ENCODE results near the gene SELENOW.
A peak's percentile ranks its signal among the peaks of the same experiment; 100 is the strongest.
"Not testable (repeated sequence)": the region's sequence is repeated elsewhere in the genome, so short reads cannot be mapped to it uniquely, and the experiment has no call there.

The SELENOW gene

DNA sequence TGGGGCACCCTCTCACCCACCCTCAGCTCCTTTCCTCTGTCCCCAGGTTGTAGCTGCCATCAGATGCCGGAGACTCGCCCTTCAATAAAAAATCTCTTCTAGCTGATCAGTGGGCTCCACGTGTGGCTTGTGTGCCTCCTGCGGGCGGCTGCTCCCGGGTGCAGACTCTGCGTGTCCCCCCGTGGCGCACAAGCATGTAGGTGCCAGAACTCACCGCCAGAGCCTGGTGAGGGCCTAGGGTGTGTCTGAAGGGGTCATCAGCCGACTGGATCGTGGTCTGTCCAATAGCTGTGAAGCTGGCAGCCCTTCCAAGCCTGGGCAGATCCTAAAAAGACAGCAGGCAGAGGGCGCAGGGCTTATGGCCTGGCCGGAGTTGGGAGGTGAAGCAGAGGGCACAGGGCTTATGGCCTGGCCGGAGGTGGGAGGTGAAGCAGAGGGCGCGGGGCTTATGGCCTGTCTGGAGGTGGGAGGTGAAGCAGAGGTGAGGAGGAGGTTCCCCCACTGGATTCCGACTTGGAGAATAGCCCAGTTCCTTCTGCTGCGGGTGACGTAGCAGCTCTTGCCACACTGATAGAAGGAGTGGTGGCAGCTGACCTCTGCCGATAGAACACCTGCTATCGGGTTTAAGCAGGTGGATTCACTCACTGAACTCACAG is 21.4 kb upstream of the SELENOW start:
- no peak for DNase-seq

DNA sequence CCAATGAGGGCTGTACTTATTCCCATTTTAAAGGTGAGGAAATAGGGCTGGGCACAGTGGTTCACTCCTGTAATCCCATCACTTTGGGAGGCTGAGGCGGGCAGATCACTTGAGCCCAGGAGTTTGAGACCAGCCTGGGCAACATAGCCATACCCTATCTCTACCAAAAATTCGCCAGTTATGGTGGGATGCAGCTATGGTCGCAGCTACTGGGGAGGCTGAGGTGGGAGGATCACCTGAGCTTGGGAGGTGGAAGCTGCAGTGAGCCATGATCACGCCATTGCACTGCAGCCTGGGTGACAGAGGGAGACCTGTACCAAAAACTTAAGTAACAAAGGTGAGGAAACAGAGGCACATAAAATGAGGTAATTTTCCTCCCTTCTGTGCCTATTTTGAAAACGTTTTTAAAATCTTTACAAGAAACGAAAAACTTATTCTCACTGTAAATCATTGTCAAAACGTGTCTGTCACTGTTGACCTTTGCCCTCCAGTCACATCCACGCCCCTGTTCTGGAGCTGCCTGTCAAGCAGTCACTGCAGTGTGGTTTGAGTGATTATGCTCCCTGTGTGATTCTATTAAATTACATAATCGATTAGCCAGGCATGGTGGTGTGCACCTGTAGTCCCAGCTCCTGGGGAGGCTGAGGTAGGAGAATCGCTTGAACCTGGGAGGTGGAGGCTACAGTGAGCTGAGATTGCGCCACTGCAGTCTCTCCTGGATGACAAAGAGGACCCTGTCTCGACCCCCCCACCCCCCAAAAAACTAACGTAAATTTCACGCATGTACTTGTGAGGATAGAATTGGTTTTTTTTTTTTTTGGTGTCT is 20.7 kb upstream of the SELENOW start:
- no peak for DNase-seq

DNA sequence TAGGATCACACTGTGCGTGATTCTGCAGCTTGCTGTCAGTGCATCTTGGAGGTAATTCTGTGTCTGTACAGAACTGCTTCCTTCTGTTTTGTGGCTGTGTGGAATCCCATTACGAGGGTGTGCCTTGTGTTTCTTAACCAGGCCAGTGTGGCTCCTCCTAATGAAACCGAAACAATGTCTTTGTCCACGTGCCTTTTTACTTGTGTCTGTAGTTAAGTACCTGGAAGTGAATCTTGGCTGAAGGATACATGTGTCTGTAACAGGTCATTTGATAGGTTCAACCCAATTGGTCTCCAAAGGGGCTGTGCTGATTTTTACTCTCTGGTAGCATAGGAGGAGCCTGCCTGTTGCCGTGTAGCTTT is 20.1 kb upstream of the SELENOW start:
- no peak for DNase-seq

DNA sequence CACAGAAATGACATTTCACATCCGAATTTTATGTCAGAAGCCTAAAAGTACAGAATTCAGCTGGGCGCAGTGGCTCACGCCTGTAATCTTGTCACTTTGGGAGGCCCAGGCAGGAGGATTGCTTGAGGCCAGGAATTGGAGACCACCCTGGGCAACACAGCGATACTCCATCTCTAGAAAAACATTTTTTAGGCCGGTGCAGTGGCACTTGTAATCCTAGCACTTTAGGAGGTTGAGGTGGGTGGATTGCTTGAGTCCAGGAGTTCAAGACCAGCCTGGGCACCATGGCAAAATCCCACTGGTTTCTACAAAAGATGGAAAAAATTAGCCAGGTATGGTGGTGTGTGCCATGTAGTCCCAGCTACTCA is 17.9 kb upstream of the SELENOW start:
- DNase-seq = no peak

DNA sequence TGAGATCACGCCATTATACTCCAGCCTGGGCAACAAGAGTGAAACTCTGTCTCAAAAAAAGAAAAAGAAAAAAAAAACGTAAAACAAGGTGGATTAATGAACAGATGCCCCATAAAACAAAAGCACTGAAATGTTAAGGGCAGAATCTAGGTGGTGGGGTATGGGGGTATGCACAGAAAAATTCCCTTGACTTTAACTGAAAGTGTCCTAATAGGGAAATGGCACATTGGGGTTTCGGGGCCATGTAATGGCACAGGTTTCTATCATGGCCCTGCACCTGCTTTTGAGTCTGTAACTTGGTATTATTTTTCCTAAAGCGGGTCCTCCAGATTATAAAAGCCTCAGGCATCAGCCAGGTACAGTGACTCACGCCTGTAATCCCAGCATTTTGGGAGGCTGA is 16.9 kb upstream of the SELENOW start:
- DNase-seq = no peak

DNA sequence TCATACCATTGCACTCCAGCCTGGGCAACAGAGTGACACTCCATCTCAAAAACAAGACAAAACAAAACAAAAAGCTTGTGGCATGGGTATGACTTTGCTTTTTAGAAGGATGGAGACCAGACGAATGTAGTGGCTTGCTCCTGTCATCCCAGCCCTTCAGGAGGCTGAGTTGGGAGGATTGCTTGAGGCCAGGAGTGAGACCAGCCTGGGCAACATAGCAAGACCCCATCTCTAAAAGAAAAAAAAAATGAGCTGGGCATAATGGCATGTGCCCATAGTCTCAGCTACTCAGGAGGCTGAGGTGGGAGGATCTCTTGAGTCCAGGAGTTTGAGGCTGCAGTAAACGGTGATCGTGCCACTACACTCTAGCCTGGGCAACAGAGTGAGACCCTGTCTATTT is 16.4 kb upstream of the SELENOW start:
- DNase-seq = no peak

DNA sequence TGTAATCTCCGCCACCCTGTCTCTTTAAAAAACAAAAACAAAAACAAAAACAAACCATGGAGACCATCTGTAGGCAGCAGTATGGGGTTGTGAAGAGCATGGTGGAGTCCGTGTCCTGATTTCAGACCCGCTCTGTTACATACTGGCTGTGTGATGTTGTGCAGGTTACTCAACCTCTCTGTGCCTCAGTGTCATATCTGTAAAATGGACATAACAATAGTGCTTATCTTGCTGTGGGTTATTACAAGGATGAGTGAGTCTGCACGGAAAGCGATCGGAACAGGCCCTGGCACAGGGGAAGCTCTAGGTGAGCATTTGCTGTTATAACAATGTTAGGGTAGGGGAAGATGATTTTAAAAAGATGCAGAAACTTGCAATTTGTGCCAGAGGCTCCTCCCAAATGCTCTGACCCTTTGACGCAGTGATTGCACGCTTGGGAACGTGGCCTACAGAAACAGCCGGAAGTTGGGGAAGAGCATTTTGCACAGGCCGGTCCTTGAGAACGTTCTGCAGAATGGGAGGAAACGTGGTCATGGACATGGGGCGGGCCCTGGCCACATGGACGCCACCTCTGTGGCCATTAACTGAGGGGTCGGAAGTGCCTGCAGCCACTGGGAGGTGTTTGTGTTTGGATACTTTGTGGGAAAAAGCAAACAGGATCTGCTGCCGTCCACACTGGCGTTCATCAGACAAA is 15.7 kb upstream of the SELENOW start:
- DNase-seq = no peak

DNA sequence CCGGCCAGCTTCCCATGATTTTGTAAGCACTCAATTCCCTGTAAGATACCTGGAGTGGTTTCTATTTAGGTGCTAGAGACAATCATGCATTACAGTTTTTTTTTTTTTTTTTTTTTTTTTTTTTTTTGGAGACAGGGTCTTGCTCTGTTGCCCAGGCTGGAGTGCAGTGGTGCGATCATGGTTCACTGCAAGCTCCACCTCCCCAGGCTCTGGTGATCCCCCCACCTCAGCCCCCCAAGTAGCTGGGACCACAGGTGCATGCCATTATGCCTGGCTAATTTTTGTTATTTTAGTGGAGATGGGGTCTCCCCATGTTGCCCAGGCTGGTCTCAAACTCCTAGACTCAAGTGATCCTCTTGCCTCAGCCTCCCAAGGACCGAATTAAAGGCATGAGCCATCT is 13.8 kb upstream of the SELENOW start:
- not testable (repeated sequence) for DNase-seq

DNA sequence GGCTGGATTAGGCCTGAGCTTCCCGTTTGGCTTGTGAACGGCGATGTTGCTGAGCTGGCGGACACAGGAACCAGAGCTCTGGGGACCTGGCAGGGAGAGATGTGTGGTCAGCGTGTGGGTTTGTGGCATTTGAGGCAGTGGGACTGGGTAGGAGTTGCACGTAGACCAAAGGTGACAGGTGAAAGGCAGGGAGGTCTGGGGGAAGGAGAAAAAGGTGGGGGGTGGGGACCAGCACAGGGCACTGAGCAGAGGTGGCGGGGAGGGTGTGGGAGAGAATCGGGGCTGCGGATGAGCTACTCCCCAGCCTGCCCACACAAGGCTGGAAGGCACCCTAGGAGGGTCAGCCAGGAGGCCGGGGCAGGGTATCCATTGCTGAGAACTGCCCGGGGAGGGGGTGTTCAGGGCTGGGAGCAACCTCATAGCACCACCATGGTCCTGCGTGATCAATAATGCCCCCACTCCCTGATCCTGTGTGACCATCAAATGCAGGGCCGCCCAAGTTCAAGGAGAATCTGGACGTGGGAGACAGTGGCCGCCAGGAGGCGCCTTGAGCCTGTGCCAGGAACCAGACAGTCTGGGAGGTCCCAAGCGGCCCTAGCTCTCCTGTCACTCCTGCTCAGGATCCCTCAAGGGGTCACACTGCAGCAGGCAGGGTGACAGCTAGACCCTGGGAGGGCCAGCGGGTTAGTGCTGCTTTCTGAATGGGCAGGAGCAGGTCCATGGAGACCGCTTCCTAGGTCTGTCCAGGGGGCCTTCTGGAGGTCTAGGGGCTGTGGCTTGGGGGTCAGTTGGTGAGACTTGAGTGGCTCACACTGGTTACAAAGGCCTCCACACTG is 12.8 kb upstream of the SELENOW start:
- DNase-seq = peak; percentile 90

DNA sequence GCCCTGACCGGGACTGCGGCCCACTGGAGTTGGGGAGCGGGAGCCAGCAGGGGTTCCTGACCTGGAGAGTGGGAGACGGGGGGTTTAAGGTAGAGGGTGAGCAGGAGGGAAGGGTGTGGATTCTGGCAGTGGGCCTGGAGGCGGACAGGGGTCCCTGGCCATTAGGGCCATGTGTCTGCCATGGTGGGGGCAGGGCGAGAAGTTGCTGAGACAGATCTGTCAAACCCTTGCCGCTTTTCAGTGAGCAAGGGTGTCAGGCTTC is 12.2 kb upstream of the SELENOW start:
- DNase-seq = no peak

DNA sequence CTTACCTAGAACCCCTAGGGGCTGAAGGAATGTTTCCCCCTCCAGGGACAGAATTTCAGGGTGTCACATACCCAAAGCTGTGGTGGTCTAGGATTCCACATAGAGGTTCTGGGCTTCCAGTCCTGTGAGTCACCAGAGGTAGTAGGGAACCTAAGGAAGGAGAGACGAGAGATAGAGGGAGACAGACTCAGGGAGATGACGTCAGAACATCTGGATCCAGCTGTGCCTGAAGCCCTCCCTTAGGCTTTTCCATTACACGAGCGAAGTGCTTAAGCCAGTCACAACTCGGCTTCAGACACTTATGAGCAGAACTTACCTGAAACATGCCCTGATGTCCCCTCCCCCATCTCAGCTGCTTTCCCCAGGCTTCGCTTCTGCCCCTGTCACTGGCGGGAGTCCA is 11.8 kb upstream of the SELENOW start:
- no peak for DNase-seq

DNA sequence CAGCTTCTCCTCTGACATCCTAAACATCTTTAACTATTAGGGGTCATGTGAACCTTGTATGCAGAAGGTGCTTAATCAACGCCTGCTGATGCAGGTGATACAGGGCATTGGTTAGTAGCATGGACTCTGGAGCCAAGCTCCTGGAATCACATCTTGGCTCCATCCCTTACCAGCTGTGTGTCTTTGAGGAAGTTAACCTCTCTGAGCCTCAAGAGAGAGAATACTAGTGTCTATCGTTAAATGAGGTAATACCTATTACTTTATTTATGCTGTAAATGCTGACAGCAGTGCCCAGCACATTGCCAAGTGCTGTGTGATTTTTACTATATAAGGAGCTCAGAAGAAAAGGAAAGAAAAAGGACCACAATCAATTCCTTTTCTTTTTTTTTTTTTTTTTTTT is 11.2 kb upstream of the SELENOW start:
- no peak for DNase-seq

DNA sequence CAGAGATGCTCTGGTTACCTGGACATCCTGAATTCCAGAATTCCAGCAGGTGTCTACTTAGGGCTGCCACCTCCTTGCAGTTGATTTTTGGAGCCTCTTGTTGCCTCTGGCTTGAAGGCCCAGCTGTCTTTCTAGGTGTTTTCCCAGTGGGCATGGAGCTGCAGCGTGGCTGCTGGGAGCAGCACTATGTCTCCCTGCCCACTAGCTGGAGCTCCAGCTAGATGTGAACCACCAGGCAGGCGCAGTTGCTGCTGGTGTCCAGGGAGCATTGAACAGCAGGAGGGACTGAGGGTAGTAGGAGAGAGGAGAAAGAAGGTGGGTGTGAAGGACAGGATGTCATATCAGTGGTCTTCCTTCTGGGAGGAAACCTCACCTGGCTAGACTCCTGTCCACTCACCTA is 9.9 kb upstream of the SELENOW start:
- DNase-seq = no peak

DNA sequence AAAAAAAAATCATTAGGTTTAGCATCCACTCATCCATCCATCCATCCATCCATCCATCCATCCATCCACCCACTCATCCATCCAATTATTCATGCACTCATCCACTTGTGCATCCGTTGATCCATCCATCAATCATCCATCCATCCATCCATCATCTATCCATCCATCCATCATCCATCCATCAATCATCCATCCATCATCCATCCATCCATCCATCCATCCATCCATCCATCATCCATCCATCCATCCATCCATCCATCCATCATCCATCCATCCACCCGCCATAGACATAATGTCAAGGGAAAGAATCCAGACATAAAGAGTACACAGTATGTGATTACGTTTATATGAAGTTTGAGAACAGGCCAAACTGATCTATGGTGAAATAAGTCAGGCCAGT is 9.0 kb upstream of the SELENOW start:
- no peak for DNase-seq

DNA sequence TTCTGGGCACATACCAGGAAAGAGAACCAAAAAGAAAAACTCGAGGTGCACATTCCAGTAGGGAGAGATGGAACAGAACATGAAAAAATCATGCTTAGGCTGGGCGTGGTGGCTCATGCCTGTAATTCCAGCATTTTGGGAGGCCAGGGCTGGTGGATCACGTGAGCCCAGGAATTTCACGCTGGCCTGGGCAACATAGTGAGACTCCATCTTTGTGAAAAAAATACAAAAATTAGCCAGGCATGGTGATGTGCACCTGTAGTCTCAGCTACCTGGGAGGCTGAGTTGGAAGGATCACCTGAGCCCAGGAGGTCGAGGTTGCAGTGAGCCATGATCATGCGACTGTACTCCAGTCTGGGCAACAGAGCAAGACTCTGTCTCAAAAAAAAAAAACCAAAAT is 7.2 kb upstream of the SELENOW start:
- not testable (repeated sequence) for DNase-seq

DNA sequence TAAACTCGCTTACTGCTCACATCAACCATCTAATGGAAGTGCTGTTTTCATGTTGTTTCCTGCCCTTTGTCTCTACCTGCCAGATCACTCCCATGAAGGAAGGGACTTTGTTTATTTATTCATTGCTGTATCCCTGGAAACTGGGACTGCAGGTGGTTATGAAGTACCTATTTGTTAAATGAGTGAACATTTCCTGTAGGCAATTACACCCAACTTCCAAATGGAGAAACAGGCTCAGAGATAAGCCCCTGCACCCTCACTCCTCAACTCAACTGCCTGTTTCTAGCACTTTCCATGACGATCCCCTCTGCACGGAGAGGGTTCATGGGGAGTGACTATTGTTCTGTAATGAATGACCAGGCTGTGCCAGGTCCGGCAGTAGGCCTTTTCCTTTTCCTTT is 1.9 kb upstream of the SELENOW start:
- no peak for DNase-seq

DNA sequence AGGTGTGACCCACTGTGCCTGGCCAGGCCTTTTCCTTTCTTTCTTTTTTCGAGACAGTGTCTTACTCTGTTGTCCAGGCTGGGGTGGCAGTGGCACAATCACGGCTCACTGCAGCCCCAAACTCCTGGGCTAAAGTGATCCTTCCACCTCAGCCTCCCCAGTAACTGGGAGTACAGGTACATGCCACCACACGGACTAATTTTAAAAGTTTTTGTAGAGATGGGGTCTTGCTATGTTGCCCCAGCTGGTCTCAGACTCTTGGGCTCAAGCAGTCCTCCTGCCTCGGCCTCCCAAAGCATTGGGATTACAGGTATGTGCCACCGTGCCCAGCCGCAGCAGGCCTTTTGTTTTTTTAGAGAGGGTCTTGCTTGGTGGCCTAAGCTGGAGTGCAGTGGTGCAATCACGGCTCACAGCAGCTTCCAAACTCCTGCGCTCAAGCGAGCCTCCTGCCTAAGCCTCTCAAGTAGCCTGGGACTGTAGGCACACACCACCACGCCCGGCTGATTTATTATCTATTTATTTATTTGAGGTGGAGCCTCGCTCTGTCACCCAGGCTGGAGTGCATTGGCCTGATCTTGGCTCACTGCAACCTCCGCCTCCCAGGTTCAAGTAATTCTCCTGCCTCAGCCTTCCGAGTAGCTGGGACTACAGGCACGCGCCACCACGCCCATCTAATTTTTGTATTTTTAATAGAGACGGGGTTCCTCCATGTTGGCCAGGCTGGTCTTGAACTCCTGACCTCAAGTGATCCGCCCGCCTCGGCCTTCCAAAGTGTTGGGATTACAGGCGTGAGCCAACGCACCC is 1.1 kb upstream of the SELENOW start:
- not testable (repeated sequence) for DNase-seq

DNA sequence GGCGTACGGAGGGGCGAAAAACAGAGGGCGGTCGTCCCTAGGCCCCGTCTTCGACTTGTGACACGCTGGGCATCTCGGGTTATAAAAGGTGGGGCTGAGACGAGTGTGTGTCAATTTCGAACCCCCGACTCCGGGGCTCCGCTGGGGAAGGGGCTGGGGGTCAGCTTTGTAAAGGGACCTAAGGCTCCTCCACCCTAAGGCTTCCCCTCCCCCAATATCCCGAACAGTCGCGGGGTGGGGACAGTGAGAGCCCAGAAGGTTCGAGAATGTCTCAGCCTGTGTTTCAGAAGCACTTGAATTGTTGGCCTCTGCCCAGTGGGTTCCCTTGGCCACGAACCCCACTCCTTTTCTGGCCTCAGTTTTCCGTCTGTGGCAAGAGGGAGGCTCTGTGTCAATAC is 450 bp downstream of the SELENOW start:
- DNase-seq = no peak

DNA sequence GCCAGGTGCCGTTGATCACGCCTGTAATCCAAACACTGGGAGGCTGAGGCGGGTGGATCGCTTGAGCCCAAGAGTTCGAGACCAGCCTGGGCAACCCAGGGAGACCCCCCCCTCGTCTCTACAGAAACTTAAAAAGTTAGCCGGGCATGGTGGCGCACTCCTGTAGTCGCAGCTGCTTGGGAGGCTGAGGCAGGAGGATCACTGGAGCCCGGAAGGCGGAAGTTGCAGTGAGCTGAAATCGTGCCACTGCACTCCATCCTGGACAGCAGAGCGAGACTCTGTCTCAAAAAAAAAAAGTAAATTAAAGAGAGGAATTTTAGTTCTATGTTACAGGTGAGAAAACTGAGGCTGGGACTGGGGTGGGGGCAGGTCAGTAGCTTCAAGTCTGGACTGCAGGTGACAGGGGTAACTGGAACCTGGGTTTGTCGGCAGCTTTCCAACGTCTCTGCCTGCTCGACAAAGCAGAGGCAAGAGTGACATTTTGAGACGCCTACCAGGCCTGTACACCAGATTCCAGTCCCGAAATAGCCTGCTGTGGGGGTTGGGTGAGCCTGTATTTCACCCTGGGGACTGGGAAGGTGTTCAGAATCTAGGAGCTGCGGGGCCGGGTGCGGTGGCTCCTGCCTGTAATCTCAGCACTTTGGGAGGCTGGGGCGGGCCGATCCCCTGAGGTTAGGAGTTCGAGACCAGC is 1.2 kb downstream of the SELENOW start:
- peak; percentile 77 for DNase-seq

DNA sequence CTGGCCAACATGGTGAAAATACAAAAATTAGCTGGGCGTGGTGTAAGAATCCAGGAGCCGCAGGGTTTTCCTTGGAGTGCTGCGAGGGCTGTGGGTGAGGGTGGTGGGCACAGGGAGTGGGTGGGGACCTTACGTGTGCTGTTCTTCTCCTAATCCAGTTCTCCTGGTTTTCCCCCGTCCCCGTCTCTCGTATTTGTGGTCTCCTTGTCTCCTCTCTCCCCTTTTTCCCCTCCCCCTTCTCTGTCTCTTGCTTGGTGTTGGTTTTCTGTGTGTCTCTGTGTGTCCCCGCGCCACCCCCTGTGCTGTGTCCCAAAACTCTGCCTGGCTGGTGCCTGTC is 1.7 kb downstream of the SELENOW start:
- DNase-seq = no peak

DNA sequence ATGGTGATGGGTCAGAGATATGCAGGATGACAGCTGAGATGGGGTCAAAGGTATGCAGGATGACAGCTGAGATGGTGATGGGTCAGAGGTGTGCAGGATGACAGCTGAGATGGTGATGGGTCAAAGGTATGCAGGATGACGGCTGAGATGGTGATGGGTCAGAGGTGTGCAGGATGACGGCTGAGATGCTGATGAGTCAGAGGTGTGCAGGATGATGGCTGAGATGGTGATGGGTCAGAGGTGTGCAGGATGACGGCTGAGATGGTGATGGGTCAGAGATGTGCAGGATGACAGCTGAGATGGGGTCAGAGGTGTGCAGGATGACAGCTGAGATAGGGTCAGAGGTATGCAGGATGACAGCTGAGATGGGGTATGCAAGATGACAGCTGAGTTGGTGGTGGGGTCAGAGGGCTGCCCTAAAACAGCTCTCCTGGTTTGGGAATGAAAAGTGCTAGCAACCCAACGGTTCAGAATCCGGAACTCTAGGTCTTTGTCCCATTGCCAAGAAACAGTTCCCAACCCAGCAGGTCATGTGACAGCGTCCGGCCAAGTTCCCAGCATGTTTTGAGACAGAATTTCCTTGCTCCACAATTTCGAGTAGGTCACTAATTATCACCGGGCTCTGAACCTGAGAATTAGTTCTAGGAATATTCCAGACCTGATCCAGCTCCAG is 3.2 kb downstream of the SELENOW start:
- no peak for DNase-seq

DNA sequence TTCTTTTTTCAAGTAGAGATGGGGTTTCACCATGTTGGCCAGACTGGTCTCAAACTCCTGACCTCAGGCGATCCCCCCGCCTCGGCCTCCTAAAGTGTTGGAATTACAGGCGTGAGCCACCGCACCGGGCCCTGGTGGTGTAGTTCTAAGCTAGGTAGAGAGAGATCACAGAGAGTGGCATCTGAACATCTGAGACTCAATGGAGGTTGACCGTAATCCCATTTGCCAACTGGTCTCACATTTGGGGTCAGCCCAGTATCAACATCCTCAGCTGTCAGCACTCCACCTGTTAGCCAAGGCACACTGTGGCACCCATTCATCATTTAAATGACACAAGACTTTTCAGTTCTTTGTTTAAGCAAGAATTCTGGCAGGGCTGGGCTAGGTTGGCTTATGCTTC is 8.1 kb downstream of the SELENOW start:
- DNase-seq = no peak
